Adrenal gland (tissue), 12 donors: ENCODE results near the gene KCNIP1. TPM values are rescaled to one million over a fixed set of nuclear protein-coding genes. Genes with fewer than 3 reads are reported as not detected.

Experiments
- DNase-seq, 7 donors: peaks; one replicate each; pipeline ENCODE4 v3.0.0-alpha.2; 2019 to 2020
- H3K27ac ChIP-seq, 5 donors: fragments of 200-600 bp; sonication (generic) in 4 of 5; 1 replicate in 3 of 5; 2 replicates in 2 of 5; pipeline versions ENCODE4 v1.5.1 to v1.8.0; 2016 to 2020; ENCODE audit warnings: mild to moderate bottlenecking in 1 of 5
- H3K27me3 ChIP-seq: fragments of 200-600 bp; 2 replicates; pipeline ENCODE4 v1.8.0; 2021
- H3K36me3 ChIP-seq, 2 donors: fragments of 200-600 bp; replicated peaks in 1 of 2; 1 replicate in 1 of 2; 2 replicates in 1 of 2; pipeline versions ENCODE4 v1.5.1 to v1.8.0; 2018 to 2022
- H3K4me1 ChIP-seq, 2 donors: fragments of 200-600 bp; replicated peaks in 1 of 2; 1 replicate in 1 of 2; 2 replicates in 1 of 2; pipeline versions ENCODE4 v1.5.1 to v1.8.0; 2018 to 2021
- H3K4me3 ChIP-seq, 4 donors: fragments of 200-600 bp; sonication (generic) in 3 of 4; one replicate each; pipeline ENCODE4 v1.5.1; 2016 to 2018
- H3K9me3 ChIP-seq, 3 donors: fragments of 200-600 bp; sonication (generic) in 1 of 3; replicated peaks in 1 of 3; 1 replicate in 2 of 3; 2 replicates in 1 of 3; pipeline versions ENCODE4 v1.5.1 to v1.8.0; 2016 to 2021
- CTCF ChIP-seq, 6 experiments: fragments of 450-650 bp in 4 of 6; fragments of 200-600 bp in 2 of 6; sonication (generic) in 1 of 6; IDR thresholded peaks; 1 replicate in 5 of 6; 2 replicates in 1 of 6; pipeline versions ENCODE4 v1.5.1 to v1.8.0; 2016 to 2021; ENCODE audit warnings: antibody characterized with exemption in 6 of 6, mild to moderate bottlenecking in 2 of 6, moderate library complexity in 1 of 6
- POLR2A ChIP-seq, 2 donors: fragments of 450-650 bp; IDR thresholded peaks; one replicate each; pipeline ENCODE4 v1.6.1; 2017; ENCODE audit warnings: antibody characterized with exemption in 2 of 2, mild to moderate bottlenecking in 2 of 2, moderate library complexity in 1 of 2
- WGBS, 4 donors: extraction: QIAGEN DNeasy Blood & Tissue Kit in 2 of 4; methylation state at CpG; one replicate each; pipeline versions ENCODE4 v1.1.5 to v1.1.7; 2013 to 2017; 5-methylcytosine and 5-hydroxymethylcytosine counted together
- intact Hi-C, 2 donors: fragments of 100-400 bp; cut with DNase I; formaldehyde crosslinking; loops; one replicate each; pipeline versions ENCODE4 v1.14.1 to v1.15.0; 2022 to 2023
- polyA plus RNA-seq, 3 donors: library from polyadenylated mRNA; stranded (reverse); fragments of 200-250 nt in 2 of 3; fragments of 350-450 nt in 1 of 3; fragmentation: Illumina TruSeq in 1 of 3; extraction: RNeasy Lipid Tissue Mini Kit (QIAGEN cat#74804) in 1 of 3; gene quantifications; one replicate each; pipeline ENCODE4 v1.2.3, GENCODE V29; 2013 to 2014
- total RNA-seq, 9 donors: library from RNA; depleted of rRNA in 4 of 9; stranded (reverse); fragments of >200 nt in 4 of 9; fragments of 120-200 nt in 1 of 9; fragmentation: NEBNext Ultra II Directional in 1 of 9; extraction: Animal tissue kit (Norgen Biotek cat#: 25700) in 1 of 9; gene quantifications; one replicate each; pipeline versions ENCODE4 v1.1.0 to v1.2.4, GENCODE V29; 2013 to 2023
- donor health status: healthy with polysubstance abuse.
- donor health status: Bipolar disorder and iron deficiency.
- donor health status: DM: yes; HTN: yes; CAD: no.
- donor health status: DM: no; HTN: no; CAD: no.
- donor health status: DM: no; HTN: no; CAD: no.
- donor health status: DM: yes; HTN: yes; CAD: no.

KCNIP1 gene
- total and polyA plus RNA-seq, 12 donors = 0.14 to 12.6 (median 1.7) TPM; not detected in 1

- no peaks in the 10 kb centered on the region for H3K27me3 ChIP-seq
- H3K4me3 ChIP-seq = no peak overlapping the region
- no peaks in the 10 kb centered on the region for H3K36me3 ChIP-seq
- DNase-seq = peak; percentile 60 to 93 (median 71)
- TF ChIP-seq CTCF (IDR thresholded peaks at IDR 0.05) (peak in 1 of 6 experiments; percentile 9), POLR2A (IDR thresholded peaks at IDR 0.05) (no peak)
- peaks cover 0 to 11% of the 10 kb centered on the region in 2 donors for H3K4me1 ChIP-seq
- peak overlapping the region in 2 of 5 donors; percentile 70 for H3K27ac ChIP-seq
- no peaks in the 10 kb centered on the region for H3K9me3 ChIP-seq
- 6 to 14% (median 9%) methylated on average over 12 of the region's 12 CpGs for WGBS, 4 donors
- intact Hi-C loops = no loop called here
These were observed 48.8 kb downstream of the KCNIP1 start for GRCh38 chr5:170552621-170553115.

- H3K27me3 ChIP-seq = no peaks in the 10 kb centered on the region
- no peak overlapping the region for H3K4me3 ChIP-seq
- WGBS, 4 donors = 64 to 81% (median 76%) methylated on average over 4 of the region's 4 CpGs
- intact Hi-C loops = no loop called here
- H3K9me3 ChIP-seq = no peaks in the 10 kb centered on the region
- no peak for DNase-seq
- H3K36me3 ChIP-seq = no peaks in the 10 kb centered on the region
- H3K4me1 ChIP-seq = peaks cover 0 to 11% of the 10 kb centered on the region in 2 donors
- TF ChIP-seq CTCF (IDR thresholded peaks at IDR 0.05) (no peak), POLR2A (IDR thresholded peaks at IDR 0.05) (no peak)
- H3K27ac ChIP-seq = peak overlapping the region in 2 of 5 donors; percentile 70
These were observed 49.4 kb downstream of the KCNIP1 start for GRCh38 chr5:170553218-170553617.

GRCh38 chr5:170554521-170555267, 50.9 kb downstream of the KCNIP1 start:
- peak in 3 of 7 donors; percentile 11 to 70 (median 28) for DNase-seq

More at GRCh38 chr5:170554521-170555267, 50.9 kb downstream of the KCNIP1 start:
- no peaks in the 10 kb centered on the region for H3K36me3 ChIP-seq
- H3K27me3 ChIP-seq = no peaks in the 10 kb centered on the region
- no peak overlapping the region for H3K4me3 ChIP-seq
- intact Hi-C loops = no loop called here
- H3K4me1 ChIP-seq = peaks cover 0 to 11% of the 10 kb centered on the region in 2 donors
- peak overlapping the region in 2 of 5 donors; percentile 66 to 77 for H3K27ac ChIP-seq
- 52 to 60% (median 54%) methylated on average over 17 to 18 of the region's 18 CpGs for WGBS, 4 donors
- no peaks in the 10 kb centered on the region for H3K9me3 ChIP-seq
- TF ChIP-seq POLR2A (IDR thresholded peaks at IDR 0.05) (no peak), CTCF (IDR thresholded peaks at IDR 0.05) (no peak)
